GM12874 (cell line): ENCODE measurements around the gene PIEZO2.

ENCODE experiments used
- CTCF ChIP-seq: IDR thresholded peaks from 2 replicates; pipeline ENCODE4 v1.5.1; 2011; ENCODE audit warnings: low read depth, mild to moderate bottlenecking, control low read depth, low read length, moderate library complexity; ENCODE audit not compliant: insufficient read depth

PIEZO2 gene

GRCh38 chr18:10858477-10858876 lies 290.9 kb downstream of the PIEZO2 start:
- no peak for TF ChIP-seq CTCF

GRCh38 chr18:10856132-10856531 lies 293.2 kb downstream of the PIEZO2 start:
- no peak for TF ChIP-seq CTCF

GRCh38 chr18:10852385-10853303 lies 296.7 kb downstream of the PIEZO2 start:
- no peak for TF ChIP-seq CTCF

- peak; percentile 45; the same call in 1 of the 2 replicates for TF ChIP-seq CTCF
Observed at GRCh38 chr18:10851824-10852319, 297.5 kb downstream of the PIEZO2 start.

GRCh38 chr18:10850840-10851239 lies 298.5 kb downstream of the PIEZO2 start:
- TF ChIP-seq CTCF = no peak

- no peak for TF ChIP-seq CTCF
Observed at GRCh38 chr18:10850216-10850615, 299.2 kb downstream of the PIEZO2 start.

- no peak for TF ChIP-seq CTCF
Observed at GRCh38 chr18:10847907-10848306, 301.5 kb downstream of the PIEZO2 start.
